Neuronal stem cell (in vitro differentiated cells): ENCODE results near the gene RPS27L.
"Not testable (repeated sequence)": the region's sequence is repeated elsewhere in the genome, so short reads cannot be mapped to it uniquely, and the experiment has no call there.

ENCODE experiments used
- DNase-seq: peaks from one replicate; pipeline ENCODE4 v3.0.0-alpha.2; 2013; ENCODE audit warnings: low spot score
- H2AFZ ChIP-seq: one replicate; pipeline ENCODE4 v1.6.1; 2013; ENCODE audit warnings: mild to moderate bottlenecking, low read length, inconsistent platforms
- H2AK5ac ChIP-seq: 2 replicates; pipeline ENCODE4 v1.6.1; 2013; ENCODE audit warnings: low read depth, mild to moderate bottlenecking, inconsistent platforms, low read length, moderate library complexity, mixed read lengths
- H2BK120ac ChIP-seq: 2 replicates; pipeline ENCODE4 v1.6.1; 2013; ENCODE audit warnings: low read depth, mild to moderate bottlenecking, inconsistent platforms, low read length, moderate library complexity, mixed read lengths
- H2BK12ac ChIP-seq: one replicate; pipeline ENCODE4 v1.6.1; 2013; ENCODE audit warnings: low read length, inconsistent platforms
- H2BK15ac ChIP-seq: 2 replicates; pipeline ENCODE4 v1.6.1; 2013; ENCODE audit warnings: mild to moderate bottlenecking, low read length, inconsistent platforms, mixed read lengths
- H2BK5ac ChIP-seq: one replicate; pipeline ENCODE4 v1.6.1; 2013; ENCODE audit warnings: inconsistent platforms, mild to moderate bottlenecking, low read length, moderate library complexity
- H3K14ac ChIP-seq: one replicate; pipeline ENCODE4 v1.6.1; 2013; ENCODE audit warnings: low read length, inconsistent platforms
- H3K18ac ChIP-seq: 2 replicates; pipeline ENCODE4 v1.6.1; 2013; ENCODE audit warnings: low read length, inconsistent platforms
- H3K23ac ChIP-seq: 2 replicates; pipeline ENCODE4 v1.6.1; 2013; ENCODE audit warnings: low read depth, mild to moderate bottlenecking, mixed read lengths, low read length, inconsistent platforms; ENCODE audit not compliant: poor library complexity
- H3K27ac ChIP-seq: replicated peaks from 3 replicates; pipeline ENCODE4 v1.5.1; 2013; ENCODE audit warnings: low read length, inconsistent platforms
- H3K27me3 ChIP-seq, 3 experiments: 2 replicates each; pipeline ENCODE4 v1.6.1; 2013; ENCODE audit warnings: low read length in 3 of 3, mild to moderate bottlenecking in 2 of 3, inconsistent platforms in 1 of 3, low read depth in 1 of 3, mixed read lengths in 1 of 3, moderate library complexity in 1 of 3; ENCODE audit not compliant: control insufficient read depth in 3 of 3, insufficient read depth in 3 of 3
- H3K36me3 ChIP-seq, 2 donors: replicated peaks in 1 of 2; 2 replicates each; pipeline ENCODE4 v1.6.1; 2013; ENCODE audit warnings: low read length in 2 of 2; ENCODE audit not compliant: control insufficient read depth in 2 of 2, insufficient read depth in 2 of 2
- H3K4ac ChIP-seq: 2 replicates; pipeline ENCODE4 v1.6.1; 2013; ENCODE audit warnings: inconsistent platforms, mild to moderate bottlenecking, low read length, moderate library complexity
- H3K4me1 ChIP-seq, 2 donors: 1 replicate in 1 of 2; 2 replicates in 1 of 2; pipeline ENCODE4 v1.6.1; 2013; ENCODE audit warnings: low read length in 2 of 2, low read depth in 1 of 2; ENCODE audit not compliant: control insufficient read depth in 2 of 2, insufficient read depth in 1 of 2
- H3K4me2 ChIP-seq: one replicate; pipeline ENCODE4 v1.6.1; 2013; ENCODE audit warnings: mild to moderate bottlenecking, low read length, inconsistent platforms; ENCODE audit not compliant: insufficient read depth, poor library complexity, severe bottlenecking
- H3K4me3 ChIP-seq, 2 donors: 2 replicates each; pipeline ENCODE4 v1.5.1; 2013; ENCODE audit warnings: low read length in 2 of 2, mild to moderate bottlenecking in 2 of 2, inconsistent platforms in 1 of 2, moderate library complexity in 1 of 2
- H3K79me1 ChIP-seq: one replicate; pipeline ENCODE4 v1.6.1; 2013; ENCODE audit warnings: low read depth, mild to moderate bottlenecking, inconsistent platforms, low read length, moderate library complexity
- H3K9ac ChIP-seq: one replicate; pipeline ENCODE4 v1.6.1; 2013; ENCODE audit warnings: mild to moderate bottlenecking, low read depth, low read length, inconsistent platforms; ENCODE audit not compliant: poor library complexity
- H3K9me3 ChIP-seq, 2 donors: replicated peaks in 1 of 2; 2 replicates each; pipeline versions ENCODE3 to v1.6.1; 2013; ENCODE audit warnings: low read length in 2 of 2, mild to moderate bottlenecking in 2 of 2, inconsistent platforms in 1 of 2, low read depth in 1 of 2, mixed read lengths in 1 of 2, moderate library complexity in 1 of 2; ENCODE audit not compliant: control insufficient read depth in 2 of 2, insufficient read depth in 1 of 2
- H4K8ac ChIP-seq: one replicate; pipeline ENCODE4 v1.6.1; 2013; ENCODE audit warnings: low read depth, mild to moderate bottlenecking, inconsistent platforms, low read length, moderate library complexity
- H4K91ac ChIP-seq: one replicate; pipeline ENCODE4 v1.6.1; 2013; ENCODE audit warnings: low read length, low read depth, mild to moderate bottlenecking, inconsistent platforms; ENCODE audit not compliant: poor library complexity
- WGBS, 2 donors: extraction: QIAGEN DNeasy Blood & Tissue Kit; methylation state at CpG; one replicate each; pipeline ENCODE4 v1.1.7; 2013; ENCODE audit warnings: missing lambda C conversion rate in 2 of 2, mixed read lengths in 1 of 2; ENCODE audit not compliant: insufficient read length in 2 of 2, insufficient replicate concordance in 1 of 2; ENCODE audit errors: extremely low coverage in 2 of 2; 5-methylcytosine and 5-hydroxymethylcytosine counted together

RPS27L gene

DNA sequence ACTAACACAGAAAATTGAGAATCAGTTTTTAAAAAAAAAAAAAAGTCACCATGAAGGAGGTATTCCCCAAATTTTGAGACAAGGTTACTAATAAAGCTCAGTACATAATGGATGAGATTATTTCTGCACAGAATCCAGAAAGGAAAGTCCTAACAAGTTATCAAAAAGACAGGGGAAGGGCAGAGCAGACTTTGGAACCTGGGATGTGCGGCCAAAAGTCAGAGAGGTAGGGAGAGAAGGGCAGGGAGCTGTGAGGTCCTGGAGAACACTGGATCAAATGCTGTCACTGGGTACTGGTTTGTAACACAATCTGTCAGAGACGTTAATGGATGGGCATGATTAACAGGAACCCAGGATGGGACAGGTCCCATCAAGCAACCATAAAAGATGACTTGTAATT is 47.8 kb downstream of the RPS27L start:
- Histone ChIP-seq H3K9ac (no peak overlapping the region), H2BK15ac (no peak overlapping the region), H3K79me1 (no peaks in the 10 kb centered on the region), H3K4me3 (no peak overlapping the region), H4K8ac (no peak overlapping the region), H3K27me3 (peaks cover 0 to 9% (median 0%) of the 10 kb centered on the region in 3 experiments), H3K23ac (no peak overlapping the region), H2BK12ac (no peak overlapping the region), H3K18ac (no peak overlapping the region), H2AFZ (no peak overlapping the region), H3K4me2 (no peak overlapping the region), H3K14ac (no peak overlapping the region), H3K4me1 (peaks cover 0 to 3% of the 10 kb centered on the region in 2 donors), H3K4ac (no peak overlapping the region), H2BK5ac (no peak overlapping the region), H2AK5ac (no peak overlapping the region), H2BK120ac (no peak overlapping the region), H3K27ac (no peak overlapping the region), H3K36me3 (no peaks in the 10 kb centered on the region), H3K9me3 (peaks cover 0 to 3% of the 10 kb centered on the region in 2 donors), H4K91ac (no peak overlapping the region)
- no CpG with 5 or more reads among the region's 2 CpGs for WGBS, 2 donors
- no peak for DNase-seq

DNA sequence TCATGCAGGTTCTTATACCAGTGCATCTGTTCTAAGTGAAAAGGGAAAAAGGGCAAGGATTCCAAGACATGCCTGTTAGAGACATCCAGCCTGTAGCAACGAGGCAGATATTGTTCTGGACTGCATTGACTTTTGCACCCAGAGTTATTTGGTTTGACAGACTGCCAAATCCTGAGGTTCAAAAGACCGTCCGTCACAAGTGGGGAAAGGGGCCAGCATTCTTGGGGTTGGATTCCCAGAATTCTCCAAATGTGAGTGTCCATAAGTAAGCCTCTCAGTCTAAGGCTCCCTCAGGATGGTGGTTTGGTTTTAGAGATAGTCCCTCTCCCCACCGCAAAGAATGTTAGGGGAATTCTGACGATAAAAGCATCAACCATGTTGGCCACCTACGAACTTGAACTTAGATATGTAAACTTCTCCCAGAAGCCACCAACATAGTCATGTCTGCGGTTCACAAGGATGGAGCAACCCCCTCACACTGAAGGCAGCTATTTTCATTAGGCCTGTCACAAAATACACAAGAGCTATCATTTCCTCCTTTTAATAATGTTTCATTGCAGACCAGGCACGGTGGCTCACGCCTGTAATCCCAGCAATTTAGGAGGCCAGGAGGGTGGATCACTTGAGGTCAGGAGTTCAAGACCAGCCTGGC is 49.3 kb downstream of the RPS27L start:
- no peak overlapping the region for H4K8ac ChIP-seq
- no peak overlapping the region for H3K9ac ChIP-seq
- H3K23ac ChIP-seq, result no peak overlapping the region
- no peak overlapping the region for H2BK12ac ChIP-seq
- H2BK5ac ChIP-seq, result no peak overlapping the region
- H3K27ac ChIP-seq, result no peak overlapping the region
- no peak overlapping the region for H3K18ac ChIP-seq
- H3K36me3 ChIP-seq, result no peaks in the 10 kb centered on the region
- no peak for DNase-seq
- WGBS, 2 donors, result no CpG with 5 or more reads among the region's 9 CpGs
- H2BK120ac ChIP-seq, result no peak overlapping the region
- H3K4me1 ChIP-seq, result peaks cover 0 to 3% of the 10 kb centered on the region in 2 donors
- no peak overlapping the region for H2AK5ac ChIP-seq
- peaks cover 0 to 9% (median 0%) of the 10 kb centered on the region in 3 experiments for H3K27me3 ChIP-seq
- H3K9me3 ChIP-seq, result peaks cover 0 to 3% of the 10 kb centered on the region in 2 donors
- no peaks in the 10 kb centered on the region for H3K79me1 ChIP-seq
- H3K4me3 ChIP-seq, result no peak overlapping the region
- no peak overlapping the region for H2BK15ac ChIP-seq
- no peak overlapping the region for H3K4ac ChIP-seq
- no peak overlapping the region for H2AFZ ChIP-seq
- H3K14ac ChIP-seq, result no peak overlapping the region
- no peak overlapping the region for H3K4me2 ChIP-seq
- H4K91ac ChIP-seq, result no peak overlapping the region

DNA sequence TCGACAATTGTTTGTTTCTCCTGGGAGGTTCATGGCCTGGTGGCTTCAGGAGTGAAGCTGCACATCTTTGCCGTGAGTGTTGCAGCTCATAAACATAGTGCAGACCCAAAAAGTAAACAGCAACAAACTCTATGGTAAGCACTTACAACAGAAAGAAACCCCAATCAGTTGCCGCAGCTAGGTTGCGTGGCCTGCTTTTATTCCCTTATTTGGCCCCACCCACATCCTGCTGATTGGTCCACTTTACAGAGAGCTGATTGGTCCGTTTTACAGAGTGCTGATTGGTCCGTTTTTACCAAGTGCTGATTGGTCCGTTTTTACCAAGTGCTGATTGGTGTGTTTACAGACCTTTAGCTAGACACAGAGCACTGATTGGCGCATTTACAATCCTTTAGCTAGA is 51.9 kb downstream of the RPS27L start:
- H3K23ac ChIP-seq, H3K4ac ChIP-seq, H2BK12ac ChIP-seq, H3K4me1 ChIP-seq, H3K18ac ChIP-seq, DNase-seq, H3K9ac ChIP-seq, H3K4me2 ChIP-seq, H2BK120ac ChIP-seq, H3K27ac ChIP-seq, H3K36me3 ChIP-seq, H3K4me3 ChIP-seq, H3K14ac ChIP-seq, H3K27me3 ChIP-seq, H2BK15ac ChIP-seq, H2BK5ac ChIP-seq, H3K9me3 ChIP-seq, H4K8ac ChIP-seq, H3K79me1 ChIP-seq, H4K91ac ChIP-seq, H2AK5ac ChIP-seq, H2AFZ ChIP-seq: not testable (repeated sequence)
- no CpG with 5 or more reads among the region's 8 CpGs for WGBS, 2 donors

DNA sequence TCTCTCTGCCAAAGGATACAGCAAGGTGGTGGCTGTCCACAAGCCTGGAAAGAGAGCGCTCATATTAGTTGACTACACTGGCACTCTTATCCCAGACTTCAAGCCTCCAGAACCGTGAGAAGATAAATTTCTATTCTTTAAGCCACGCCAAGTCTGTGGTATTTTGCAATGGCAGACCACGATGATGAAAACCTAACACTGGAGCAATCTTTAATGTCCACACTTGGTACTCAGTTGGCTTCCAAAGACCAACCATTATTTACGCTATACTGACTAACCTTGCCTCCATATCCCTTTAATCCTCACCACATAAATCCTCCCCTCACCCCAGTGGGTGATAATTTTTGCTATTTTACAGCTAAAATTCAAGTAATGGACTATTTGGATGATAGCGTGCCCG is 52.5 kb downstream of the RPS27L start:
- H3K9ac ChIP-seq, result no peak overlapping the region
- H3K27me3 ChIP-seq, result no peaks in the 10 kb centered on the region
- H2AK5ac ChIP-seq, result no peak overlapping the region
- H2BK15ac ChIP-seq, result no peak overlapping the region
- H3K18ac ChIP-seq, result no peak overlapping the region
- H2BK120ac ChIP-seq, result no peak overlapping the region
- H3K4me3 ChIP-seq, result no peak overlapping the region
- no peak overlapping the region for H3K4me2 ChIP-seq
- no peak overlapping the region for H3K4ac ChIP-seq
- H2BK12ac ChIP-seq, result no peak overlapping the region
- no peak overlapping the region for H2AFZ ChIP-seq
- no peak for DNase-seq
- H3K27ac ChIP-seq, result no peak overlapping the region
- no peak overlapping the region for H3K23ac ChIP-seq
- no peaks in the 10 kb centered on the region for H3K79me1 ChIP-seq
- no peak overlapping the region for H4K8ac ChIP-seq
- H3K9me3 ChIP-seq, result peaks cover 2 to 3% of the 10 kb centered on the region in 2 donors
- H3K4me1 ChIP-seq, result peaks cover 0 to 3% of the 10 kb centered on the region in 2 donors
- no peak overlapping the region for H4K91ac ChIP-seq
- no CpG with 5 or more reads among the region's 7 CpGs for whole genome bisulfite sequencing, 2 donors
- no peaks in the 10 kb centered on the region for H3K36me3 ChIP-seq
- no peak overlapping the region for H2BK5ac ChIP-seq
- H3K14ac ChIP-seq, result no peak overlapping the region
